HepG2 (cell line): Measurements from ENCODE around the gene LSR. TPM values are rescaled to one million over a fixed set of nuclear protein-coding genes. Genes with fewer than 3 reads are reported as not detected.

Experiments
- CREBL2 ChIP-seq: sonication (generic); formaldehyde crosslinking; IDR thresholded peaks from 2 replicates; pipeline ENCODE4 v1.8.1; 2023; ENCODE audit warnings: missing genetic modification reagents, mild to moderate bottlenecking, borderline replicate concordance
- HOXA7 ChIP-seq: sonication (generic); formaldehyde crosslinking; IDR thresholded peaks from 2 replicates; pipeline ENCODE4 v1.8.1; 2022; ENCODE audit warnings: mild to moderate bottlenecking, missing genetic modification reagents, moderate library complexity
- HOXA9 ChIP-seq: sonication (generic); formaldehyde crosslinking; IDR thresholded peaks from 2 replicates; pipeline ENCODE4 v1.8.1; 2022; ENCODE audit warnings: missing genetic modification reagents, mild to moderate bottlenecking, moderate library complexity, borderline replicate concordance
- IKZF1 ChIP-seq: fragments of 450-650 bp; IDR thresholded peaks from 2 replicates; pipeline ENCODE4 v1.7.1; 2016
- KLF13 ChIP-seq: sonication (generic); formaldehyde crosslinking; IDR thresholded peaks from 2 replicates; pipeline ENCODE4 v1.4.0; 2020; ENCODE audit warnings: mild to moderate bottlenecking, missing genetic modification reagents
- KLF16 ChIP-seq, 2 experiments: sonication (generic) in 1 of 2; formaldehyde crosslinking in 1 of 2; IDR thresholded peaks; 2 replicates each; pipeline versions ENCODE4 v1.6.1 to v1.8.0; 2016 to 2023; ENCODE audit warnings: missing genetic modification reagents in 2 of 2, missing compliant biosample characterization in 1 of 2
- LCORL ChIP-seq, 2 experiments: fragments of 450-650 bp in 1 of 2; sonication (generic) in 1 of 2; formaldehyde crosslinking in 1 of 2; IDR thresholded peaks; 2 replicates each; pipeline versions ENCODE4 v1.5.0 to v1.6.1; 2017 to 2020; ENCODE audit warnings: antibody characterized with exemption in 1 of 2, missing genetic modification reagents in 1 of 2
- LRRFIP1 ChIP-seq: sonication (generic); formaldehyde crosslinking; conservative IDR thresholded peaks from 2 replicates; pipeline ENCODE4 v1.4.0; 2020; ENCODE audit warnings: missing genetic modification reagents
- RNF219 ChIP-seq: sonication (generic); formaldehyde crosslinking; IDR thresholded peaks from 2 replicates; pipeline ENCODE4 v1.5.0; 2020; ENCODE audit warnings: mild to moderate bottlenecking, missing genetic modification reagents
- TARDBP ChIP-seq: sonication (generic); formaldehyde crosslinking; IDR thresholded peaks from 2 replicates; pipeline ENCODE4 v1.8.0; 2022; ENCODE audit warnings: mild to moderate bottlenecking, missing genetic modification reagents
- ZFP36L2 ChIP-seq: sonication (generic); formaldehyde crosslinking; IDR thresholded peaks from 2 replicates; pipeline ENCODE4 v1.4.0; 2020; ENCODE audit warnings: missing genetic modification reagents
- ZNF143 ChIP-seq: sonication (generic); formaldehyde crosslinking; IDR thresholded peaks from 2 replicates; pipeline ENCODE4 v1.4.0; 2020; ENCODE audit warnings: missing genetic modification reagents
- ZNF232 ChIP-seq: sonication (generic); formaldehyde crosslinking; IDR thresholded peaks from 2 replicates; pipeline ENCODE4 v1.4.0; 2020; ENCODE audit warnings: missing genetic modification reagents, borderline replicate concordance
- ZNF382 ChIP-seq: sonication (generic); formaldehyde crosslinking; IDR thresholded peaks from 2 replicates; pipeline ENCODE4 v1.5.0; 2020; ENCODE audit warnings: missing genetic modification reagents, mild to moderate bottlenecking, borderline replicate concordance
- ZNF556 ChIP-seq: sonication (generic); formaldehyde crosslinking; IDR thresholded peaks from 2 replicates; pipeline ENCODE4 v1.4.0; 2020; ENCODE audit warnings: mild to moderate bottlenecking, missing genetic modification reagents, borderline replicate concordance
- ZNF672 ChIP-seq: sonication (generic); formaldehyde crosslinking; IDR thresholded peaks from 2 replicates; pipeline ENCODE4 v1.8.1; 2022; ENCODE audit warnings: missing genetic modification reagents
- ZNF724P ChIP-seq: sonication (generic); formaldehyde crosslinking; IDR thresholded peaks from 2 replicates; pipeline ENCODE4 v1.8.0; 2022; ENCODE audit warnings: missing genetic modification reagents, borderline replicate concordance
- ZNF770 ChIP-seq: sonication (generic); formaldehyde crosslinking; IDR thresholded peaks from 2 replicates; pipeline ENCODE4 v1.5.0; 2020; ENCODE audit warnings: mild to moderate bottlenecking, missing genetic modification reagents
- ZNF788 ChIP-seq: sonication (generic); formaldehyde crosslinking; IDR thresholded peaks from 2 replicates; pipeline ENCODE4 v1.5.0; 2020; ENCODE audit warnings: mild to moderate bottlenecking, missing genetic modification reagents, borderline replicate concordance
- ZNF878 ChIP-seq: sonication (generic); formaldehyde crosslinking; IDR thresholded peaks from 2 replicates; pipeline ENCODE4 v1.8.1; 2023; ENCODE audit warnings: mild to moderate bottlenecking, missing genetic modification reagents, moderate library complexity
- polyA plus RNA-seq, 8 experiments: library from polyadenylated mRNA; depleted of rRNA in 3 of 8; stranded (reverse) in 7 of 8; unstranded in 1 of 8; fragments of >200 nt; fragmentation: Illumina TruSeq in 4 of 8; extraction: Trizol in 4 of 8; gene quantifications; 2 replicates each; pipeline versions ENCODE4 v1.2.1 to v1.2.3, GENCODE V29; 2011 to 2016; ENCODE audit warnings: low read depth in 4 of 8, missing spikeins in 1 of 8, mixed read lengths in 1 of 8; ENCODE audit not compliant: insufficient read depth in 1 of 8
- total RNA-seq, 5 experiments: library from RNA; depleted of rRNA; stranded (reverse); fragments of >200 nt; fragmentation: Illumina TruSeq; extraction: Trizol; gene quantifications; 2 replicates each; pipeline ENCODE4 v1.2.3, GENCODE V29; 2016; ENCODE audit warnings: low read depth in 1 of 5

LSR gene
- total and polyA plus RNA-seq, 2 of the 13 experiments (the other 11 are each of a cell fraction or from before 2014, with no cell fraction given), result 29.2 to 79.2 TPM

- TF ChIP-seq ZNF672 (CRISPR knock-in tag) (no peak), ZNF143 (CRISPR knock-in tag) (no peak), KLF13 (no peak), IKZF1 (no peak), ZNF878 (CRISPR knock-in tag) (peak; percentile 54; the same call in 1 of the 2 replicates), HOXA7 (CRISPR knock-in tag) (no peak), CREBL2 (CRISPR knock-in tag) (no peak), ZFP36L2 (CRISPR knock-in tag) (no peak), TARDBP (CRISPR knock-in tag) (peak; percentile 58; the same call in 1 of the 2 replicates), ZNF724P (CRISPR knock-in tag) (no peak), ZNF770 (CRISPR knock-in tag) (peak; percentile 69; the same call in 1 of the 2 replicates), ZNF788 (CRISPR knock-in tag) (peak; percentile 68; the same call in 1 of the 2 replicates), ZNF382 (CRISPR knock-in tag) (no peak), LCORL (IDR thresholded peaks at IDR 0.05) (no peak), LCORL (CRISPR knock-in tag; IDR thresholded peaks at IDR 0.05) (peak; percentile 83), ZNF232 (CRISPR knock-in tag) (peak; percentile 14; the same call in 1 of the 2 replicates), LRRFIP1 (CRISPR knock-in tag) (no peak), HOXA9 (CRISPR knock-in tag) (no peak), RNF219 (CRISPR knock-in tag) (no peak), ZNF556 (CRISPR knock-in tag) (peak; percentile 69; the same call in 1 of the 2 replicates), KLF16 (CRISPR knock-in tag; IDR thresholded peaks at IDR 0.05) (peak in 1 of 2 experiments; percentile 42; a peak in 1 of 4 replicates)
Measured at GRCh38 chr19:35253316-35254286, 4.8 kb downstream of the LSR start (continued).
